NCI-H187 (cell line): Measurements from ENCODE around the gene CACNA1A.
A peak's percentile ranks its signal among the peaks of the same experiment; 100 is the strongest.

Experiments
- DNase-seq, 2 experiments: peaks; one replicate each; lab custom pipeline; 2025; lab: John Stamatoyannopoulos, UW

Gene CACNA1A

GRCh38 chr19:13163609-13164342 lies 342.5 kb downstream of the CACNA1A start:
- no peak for DNase-seq

GRCh38 chr19:13162724-13163608 lies 343.3 kb downstream of the CACNA1A start:
- DNase-seq: peak in 1 of 2 experiments; percentile 44

GRCh38 chr19:13160557-13160956 lies 345.7 kb downstream of the CACNA1A start:
- no peak for DNase-seq

- DNase-seq: no peak
These were observed 346.6 kb downstream of the CACNA1A start for GRCh38 chr19:13159713-13160112.
